WTC11 (cell line): ENCODE results near the gene LYZ.

Experiments
- ATF3 ChIP-seq: sonication (generic); formaldehyde crosslinking; conservative IDR thresholded peaks from 2 replicates; pipeline ENCODE4 v1.8.1; 2022; ENCODE audit warnings: mild to moderate bottlenecking, missing genetic modification reagents
- E2F1 ChIP-seq: sonication (generic); formaldehyde crosslinking; IDR thresholded peaks from 2 replicates; pipeline ENCODE4 v1.8.0; 2022; ENCODE audit warnings: mild to moderate bottlenecking, missing genetic modification reagents
- ZNF317 ChIP-seq: sonication (generic); formaldehyde crosslinking; IDR thresholded peaks from 2 replicates; pipeline ENCODE4 v1.8.1; 2023; ENCODE audit warnings: low read depth, mild to moderate bottlenecking, moderate library complexity, missing genetic modification reagents, borderline replicate concordance

GRCh38 chr12:69338936-69339335 is 9.2 kb upstream of the LYZ start:
- TF ChIP-seq ZNF317 (CRISPR knock-in tag) (no peak), ATF3 (no peak), E2F1 (CRISPR knock-in tag) (no peak)
